DOHH2 (cell line): ENCODE results near the gene CLCN2.

Experiments used
- H3F3A ChIP-seq: fragments of 200-600 bp; sonication (generic), shearing (Covaris generic); 2 replicates; pipeline ENCODE4 v1.6.0; 2016; ENCODE audit warnings: antibody characterized with exemption, mild to moderate bottlenecking; ENCODE audit not compliant: control insufficient read depth, insufficient read depth
- H3K27ac ChIP-seq: fragments of 200-600 bp; sonication (generic); 2 replicates; pipeline ENCODE4 v1.5.1; 2014; ENCODE audit warnings: low read depth, mild to moderate bottlenecking, low read length, moderate library complexity
- H3K27me3 ChIP-seq: fragments of 200-600 bp; sonication (generic); 2 replicates; pipeline ENCODE4 v1.6.1; 2014; ENCODE audit warnings: mild to moderate bottlenecking, low read length, mixed read lengths; ENCODE audit not compliant: control insufficient read depth
- H3K36me3 ChIP-seq: fragments of 200-600 bp; sonication (generic); 2 replicates; pipeline ENCODE4 v1.6.1; 2014; ENCODE audit warnings: mild to moderate bottlenecking, low read length, moderate library complexity, mixed read lengths; ENCODE audit not compliant: control insufficient read depth
- H3K4me1 ChIP-seq: fragments of 200-600 bp; sonication (generic); 2 replicates; pipeline ENCODE4 v1.6.1; 2014; ENCODE audit warnings: mild to moderate bottlenecking, low read length, mixed read lengths; ENCODE audit not compliant: control insufficient read depth
- H3K4me2 ChIP-seq: fragments of 200-600 bp; sonication (generic); 2 replicates; pipeline ENCODE4 v1.6.0; 2014; ENCODE audit warnings: mild to moderate bottlenecking, low read length, moderate library complexity
- H3K4me3 ChIP-seq: fragments of 200-600 bp; sonication (generic); 2 replicates; pipeline ENCODE4 v1.5.1; 2014; ENCODE audit warnings: mild to moderate bottlenecking, low read length, mixed read lengths
- H3K79me2 ChIP-seq: fragments of 200-600 bp; sonication (generic); 2 replicates; pipeline ENCODE4 v1.6.1; 2014; ENCODE audit warnings: mild to moderate bottlenecking, low read length, mixed read lengths; ENCODE audit not compliant: control insufficient read depth
- H3K9me2 ChIP-seq: fragments of 200-600 bp; sonication (generic); replicated peaks from 2 replicates; pipeline ENCODE4 v1.6.1; 2014; ENCODE audit warnings: mild to moderate bottlenecking, low read length, mixed read lengths; ENCODE audit not compliant: control insufficient read depth
- H3K9me3 ChIP-seq: fragments of 200-600 bp; sonication (generic); 2 replicates; pipeline ENCODE4 v1.6.1; 2014; ENCODE audit warnings: antibody characterized with exemption, low read length, mixed read lengths; ENCODE audit not compliant: control insufficient read depth, insufficient read depth
- H4K20me1 ChIP-seq: fragments of 200-600 bp; sonication (generic); 2 replicates; pipeline ENCODE4 v1.6.0; 2014; ENCODE audit warnings: low read depth, mild to moderate bottlenecking, antibody characterized with exemption, low read length, moderate library complexity; ENCODE audit not compliant: control insufficient read depth, insufficient read depth
- CTCF ChIP-seq: fragments of 200-600 bp; sonication (generic); IDR thresholded peaks from one replicate; pipeline ENCODE4 v1.5.1; 2014; ENCODE audit warnings: antibody characterized with exemption, mild to moderate bottlenecking, low read depth, low read length; ENCODE audit not compliant: poor library complexity, severe bottlenecking
- EZH2phosphoT487 ChIP-seq: fragments of 200-600 bp; sonication (generic); IDR thresholded peaks from 2 replicates; pipeline ENCODE4 v1.6.1; 2017; ENCODE audit warnings: borderline replicate concordance, mild to moderate bottlenecking, antibody characterized with exemption, low read length, moderate library complexity, mixed read lengths

CLCN2 gene

GRCh38 chr3:184311633-184312032, 49.8 kb downstream of the CLCN2 start:
- Histone ChIP-seq H3K4me1 (peaks cover 14% of the 10 kb centered on the region), H3K4me3 (no peak overlapping the region), H4K20me1 (peaks cover 12% of the 10 kb centered on the region), H3K4me2 (no peak overlapping the region), H3K9me3 (no peaks in the 10 kb centered on the region), H3K27me3 (no peaks in the 10 kb centered on the region), H3F3A (peaks cover 5% of the 10 kb centered on the region), H3K36me3 (peaks cover 45% of the 10 kb centered on the region), H3K79me2 (peaks cover 21% of the 10 kb centered on the region), H3K9me2 (no peaks in the 10 kb centered on the region), H3K27ac (no peak overlapping the region)
- no peak for TF ChIP-seq CTCF
- no peak for TF ChIP-seq EZH2phosphoT487

- H3K36me3 ChIP-seq, result peaks cover 56% of the 10 kb centered on the region
- no peak for TF ChIP-seq EZH2phosphoT487
- no peak for TF ChIP-seq CTCF
- no peaks in the 10 kb centered on the region for H3K27me3 ChIP-seq
- H3F3A ChIP-seq, result peaks cover 5% of the 10 kb centered on the region
- no peak overlapping the region for H3K4me3 ChIP-seq
- no peaks in the 10 kb centered on the region for H3K9me3 ChIP-seq
- peaks cover 2% of the 10 kb centered on the region for H3K4me1 ChIP-seq
- H3K27ac ChIP-seq, result no peak overlapping the region
- no peaks in the 10 kb centered on the region for H3K79me2 ChIP-seq
- H4K20me1 ChIP-seq, result no peaks in the 10 kb centered on the region
- H3K9me2 ChIP-seq, result no peaks in the 10 kb centered on the region
- no peak overlapping the region for H3K4me2 ChIP-seq
Observed at GRCh38 chr3:184308744-184309143, 52.7 kb downstream of the CLCN2 start.

GRCh38 chr3:184307915-184308314, 53.5 kb downstream of the CLCN2 start:
- Histone ChIP-seq H3F3A (peaks cover 5% of the 10 kb centered on the region), H3K79me2 (no peaks in the 10 kb centered on the region), H3K27me3 (no peaks in the 10 kb centered on the region), H3K9me3 (no peaks in the 10 kb centered on the region), H3K4me2 (no peak overlapping the region), H4K20me1 (no peaks in the 10 kb centered on the region), H3K4me1 (no peaks in the 10 kb centered on the region), H3K4me3 (no peak overlapping the region), H3K9me2 (no peaks in the 10 kb centered on the region), H3K36me3 (peaks cover 64% of the 10 kb centered on the region), H3K27ac (no peak overlapping the region)
- TF ChIP-seq EZH2phosphoT487 (no peak), CTCF (no peak)
